GM21423 (cell line): ENCODE data around the gene SYT13.

Experiments
- ATAC-seq: cut with Tn5 transposase; IDR thresholded peaks from one replicate; pipeline ENCODE4 v1.9.1; 2021; ENCODE audit warnings: mild to moderate bottlenecking, moderate library complexity; ENCODE audit not compliant: unreplicated experiment

The SYT13 gene

DNA sequence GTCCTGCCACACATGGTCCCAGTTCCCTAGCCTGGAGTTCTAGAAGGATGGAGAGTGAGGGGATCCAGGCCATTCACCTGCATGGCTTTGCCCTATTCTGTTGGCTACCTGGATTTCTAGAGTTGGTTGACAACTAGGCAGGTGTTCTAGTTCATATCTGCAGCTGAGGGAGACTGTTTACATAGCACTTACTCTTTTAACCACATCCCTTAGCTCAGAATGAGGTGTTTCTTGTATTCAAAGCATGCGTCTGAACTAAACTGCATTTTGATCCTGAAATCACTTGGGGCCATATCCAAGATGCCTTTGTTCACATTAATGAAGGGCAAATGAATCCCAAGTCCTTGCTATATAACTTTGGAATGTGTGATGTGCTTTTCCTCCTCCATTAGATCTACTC, 60.9 kb downstream of the SYT13 start:
- ATAC-seq, result no peak

- ATAC-seq, result no peak
Measured at GRCh38 chr11:45224766-45225165, 61.4 kb downstream of the SYT13 start.

DNA sequence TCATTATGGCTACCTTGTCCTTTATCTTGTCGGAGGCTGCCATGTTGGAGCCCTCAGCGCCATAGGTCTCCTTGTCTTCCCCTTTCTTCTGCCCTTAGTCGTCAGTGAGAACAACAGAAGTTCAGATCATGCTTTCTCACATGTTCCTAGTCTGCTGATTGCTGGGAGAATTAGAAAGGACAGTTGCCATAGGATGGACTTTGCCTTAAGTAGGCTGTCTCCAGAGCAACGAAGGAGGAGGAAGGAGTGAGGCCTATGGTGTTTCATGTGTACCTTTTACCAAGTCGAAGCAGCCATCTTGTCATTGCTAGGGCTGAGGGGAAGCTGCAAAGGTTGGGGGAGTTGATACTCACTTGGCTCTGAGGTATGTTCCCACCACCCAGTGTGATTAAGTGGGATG, 62.6 kb downstream of the SYT13 start:
- no peak for ATAC-seq

- no peak for ATAC-seq
Measured at GRCh38 chr11:45219411-45219810, 66.7 kb downstream of the SYT13 start.

- ATAC-seq, result no peak
Measured at GRCh38 chr11:45218705-45219104, 67.4 kb downstream of the SYT13 start.

GRCh38 chr11:45217991-45218390, 68.2 kb downstream of the SYT13 start:
- ATAC-seq, result no peak

DNA sequence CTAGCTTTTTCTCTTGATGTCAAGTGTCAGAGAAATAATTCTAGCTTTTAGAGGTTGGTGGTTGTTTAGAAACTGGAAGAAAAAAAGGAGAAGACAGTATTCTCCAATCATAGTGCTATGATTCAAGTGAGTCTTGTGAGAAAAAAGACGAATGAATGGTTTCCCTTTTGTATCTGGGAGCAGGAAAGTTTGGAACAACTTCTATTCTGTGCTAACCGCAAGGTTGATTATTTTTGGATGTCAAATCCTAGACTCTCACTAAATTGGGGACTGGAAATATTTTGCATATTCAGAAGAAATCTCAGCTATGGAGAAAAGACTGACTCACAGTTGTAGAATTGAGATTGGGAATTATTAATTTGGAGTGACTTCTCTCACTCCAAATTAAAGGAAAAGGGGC, 69.2 kb downstream of the SYT13 start:
- ATAC-seq, result no peak

DNA sequence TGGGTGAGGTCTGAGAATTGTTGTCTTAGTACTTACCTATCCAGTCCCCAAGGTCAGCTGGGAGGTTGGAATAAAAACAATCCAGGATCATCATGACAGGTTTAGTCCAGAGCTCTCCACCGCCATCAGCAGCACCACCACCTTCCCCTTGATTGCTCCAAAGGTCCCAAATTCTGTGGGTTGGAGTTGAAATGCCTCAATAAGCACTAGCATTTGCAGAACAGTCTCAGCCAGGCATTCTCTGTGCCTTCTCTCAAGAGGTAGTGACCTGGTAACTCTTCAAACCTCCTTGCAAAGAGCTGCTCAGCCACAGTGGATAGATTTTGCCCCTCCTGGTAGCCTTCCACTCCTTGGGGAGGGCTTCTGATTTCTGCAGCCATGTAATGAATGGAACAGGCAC, 70.1 kb downstream of the SYT13 start:
- no peak for ATAC-seq

DNA sequence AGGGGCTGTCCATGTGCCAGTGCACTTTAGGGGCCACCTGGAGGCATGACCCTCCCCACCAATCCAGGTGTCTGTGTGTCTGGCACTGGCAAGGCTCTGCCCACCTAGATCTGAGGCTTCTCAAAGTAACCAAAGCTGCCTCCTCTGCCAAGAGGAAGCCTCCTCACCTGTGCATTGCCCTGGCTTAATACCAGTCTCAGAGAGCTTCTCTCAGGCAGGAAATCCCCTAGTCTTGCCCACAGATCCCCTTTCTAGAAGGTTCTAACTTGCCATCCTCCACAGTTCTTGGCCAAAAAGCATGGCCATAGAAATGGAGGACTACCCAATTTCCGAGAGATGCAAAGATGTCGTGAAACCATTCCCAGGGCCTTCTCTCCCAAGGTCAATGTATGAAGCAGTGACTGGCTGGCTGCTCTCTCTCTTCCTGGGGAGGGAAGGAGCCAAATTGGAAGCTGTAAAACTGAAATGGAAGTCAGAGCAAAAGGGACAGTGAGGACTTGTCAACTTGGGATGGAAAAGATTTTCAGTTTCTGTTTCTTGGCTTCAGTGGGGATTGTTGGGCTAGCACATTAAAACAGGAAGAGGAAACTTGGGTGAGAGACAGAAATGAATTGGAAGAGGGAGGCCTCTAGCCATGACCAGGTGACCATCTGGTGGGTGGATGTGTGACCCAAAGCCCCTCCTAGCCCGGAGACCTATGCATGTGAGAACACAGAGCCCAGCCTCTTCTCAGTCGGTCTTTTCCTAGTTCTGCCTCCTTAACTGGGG, 70.9 kb downstream of the SYT13 start:
- ATAC-seq, result no peak

- ATAC-seq, result no peak
Measured at GRCh38 chr11:45213717-45214116, 72.4 kb downstream of the SYT13 start.

DNA sequence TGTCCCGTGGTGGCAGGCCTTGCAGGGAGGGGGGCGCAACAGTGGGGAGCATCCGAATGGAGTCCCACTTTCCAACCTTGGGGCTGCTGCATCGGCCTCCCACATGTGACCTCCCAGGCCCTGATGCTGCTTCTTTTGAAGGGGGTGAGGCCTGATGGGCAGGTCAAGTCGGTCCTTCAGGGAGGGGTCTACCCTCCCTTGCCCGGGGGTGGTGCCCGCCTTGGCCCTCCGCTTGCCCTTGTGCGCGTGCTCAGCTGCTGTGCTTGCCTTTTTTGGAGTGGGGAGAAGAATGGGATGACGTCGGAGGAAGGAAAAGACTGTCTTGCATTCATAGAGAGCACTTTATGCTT, 72.8 kb downstream of the SYT13 start:
- no peak for ATAC-seq

DNA sequence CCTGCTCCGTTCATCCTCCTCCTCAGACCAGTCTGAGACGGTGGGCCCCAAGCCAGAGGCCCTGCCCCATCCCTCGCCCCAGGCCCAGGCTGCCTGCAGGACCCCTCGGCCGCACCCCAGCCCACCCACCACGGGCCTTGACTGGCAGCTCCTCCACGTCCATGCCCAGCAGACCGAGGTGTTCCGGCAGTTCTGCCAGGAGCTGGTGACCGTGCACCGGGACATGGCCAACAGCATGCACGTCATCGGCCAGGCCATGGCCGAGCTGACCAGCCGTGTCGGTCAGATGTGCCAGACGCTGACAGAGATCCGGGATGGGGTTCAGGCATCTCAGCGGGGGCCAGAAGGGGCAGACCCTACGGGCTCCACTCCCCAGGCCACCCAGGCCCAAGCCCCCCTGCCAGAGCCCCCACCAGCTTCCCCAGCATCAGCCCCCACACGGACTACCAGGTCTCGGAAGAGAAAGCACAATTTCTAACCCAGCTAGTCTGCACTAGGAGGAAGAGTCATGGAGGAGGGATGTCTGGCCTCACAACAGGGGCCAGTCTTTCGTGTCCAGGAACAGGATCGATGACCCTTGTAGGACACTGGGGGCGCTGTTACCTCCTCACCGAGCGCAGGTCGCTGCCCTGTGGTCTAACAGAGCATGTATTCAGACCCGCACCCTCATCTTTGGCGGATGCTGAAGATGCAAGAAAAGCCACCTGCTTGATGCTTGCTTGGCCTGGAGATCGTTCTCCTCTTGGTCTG, 73.4 kb downstream of the SYT13 start:
- ATAC-seq, result no peak

GRCh38 chr11:45211732-45212131, 74.4 kb downstream of the SYT13 start:
- no peak for ATAC-seq

GRCh38 chr11:45210846-45211245, 75.3 kb downstream of the SYT13 start:
- ATAC-seq, result no peak

GRCh38 chr11:45209891-45210699, 76.0 kb downstream of the SYT13 start:
- ATAC-seq, result no peak

DNA sequence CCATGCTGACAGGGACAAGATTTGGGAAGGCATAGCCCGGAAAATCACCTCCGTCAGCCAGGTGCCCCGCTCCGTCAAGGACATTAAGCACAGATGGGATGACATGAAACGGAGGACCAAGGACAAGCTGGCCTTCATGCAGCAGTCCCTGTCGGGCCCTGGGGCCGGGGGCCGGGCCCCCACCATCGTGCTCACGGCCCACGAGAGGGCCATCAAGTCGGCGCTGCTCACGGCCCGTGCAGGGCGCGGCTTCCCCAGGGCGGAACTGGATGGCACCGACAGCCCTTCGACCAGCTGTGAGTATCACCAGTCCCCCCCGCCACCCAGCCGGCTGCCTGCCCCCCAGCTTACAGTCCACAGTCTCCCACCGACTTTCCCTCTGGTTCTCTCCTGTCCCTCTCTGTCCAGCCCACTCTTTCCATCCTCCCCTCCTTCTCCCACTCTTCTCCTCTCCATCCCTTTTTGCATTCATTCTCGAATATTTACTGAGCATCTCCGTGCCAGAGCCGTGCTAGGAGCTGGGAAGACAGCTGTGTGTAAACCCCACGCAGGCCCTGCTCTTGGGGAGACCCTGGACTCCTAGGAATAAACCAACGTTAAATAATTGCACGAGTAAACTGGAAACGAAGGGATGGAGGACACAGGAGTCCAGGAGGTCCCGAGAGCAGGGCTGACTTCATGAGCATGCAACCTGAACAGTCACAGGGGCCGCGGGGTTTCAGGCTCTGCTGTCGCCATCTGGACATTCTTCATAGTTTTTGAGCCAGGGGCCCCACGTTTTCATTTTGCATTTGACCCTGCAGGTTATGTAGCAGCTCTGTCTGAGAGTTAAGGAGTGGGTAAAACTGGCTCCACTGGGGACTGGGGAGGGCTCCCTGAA, 76.9 kb downstream of the SYT13 start:
- no peak for ATAC-seq

GRCh38 chr11:45208135-45208534, 78.0 kb downstream of the SYT13 start:
- no peak for ATAC-seq

DNA sequence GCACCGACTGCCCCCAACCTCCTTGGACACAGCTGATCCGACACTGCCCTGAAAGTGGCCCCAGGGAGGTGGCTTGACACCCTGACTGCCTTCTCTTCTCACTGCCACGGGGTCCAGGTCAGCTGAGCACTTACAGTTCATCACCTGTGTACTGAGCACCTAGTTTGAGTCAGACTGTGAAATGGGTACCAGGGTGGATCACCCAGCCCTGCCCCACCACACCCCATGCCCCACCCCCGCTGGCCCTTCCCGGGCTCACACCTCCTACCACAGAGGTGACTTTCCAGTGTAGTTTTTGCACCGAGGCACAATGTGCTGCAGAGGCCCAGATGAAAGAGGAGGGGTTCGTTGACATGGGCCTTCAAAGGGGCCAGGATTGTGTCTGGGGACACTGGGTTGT, 80.2 kb downstream of the SYT13 start:
- ATAC-seq, result no peak

DNA sequence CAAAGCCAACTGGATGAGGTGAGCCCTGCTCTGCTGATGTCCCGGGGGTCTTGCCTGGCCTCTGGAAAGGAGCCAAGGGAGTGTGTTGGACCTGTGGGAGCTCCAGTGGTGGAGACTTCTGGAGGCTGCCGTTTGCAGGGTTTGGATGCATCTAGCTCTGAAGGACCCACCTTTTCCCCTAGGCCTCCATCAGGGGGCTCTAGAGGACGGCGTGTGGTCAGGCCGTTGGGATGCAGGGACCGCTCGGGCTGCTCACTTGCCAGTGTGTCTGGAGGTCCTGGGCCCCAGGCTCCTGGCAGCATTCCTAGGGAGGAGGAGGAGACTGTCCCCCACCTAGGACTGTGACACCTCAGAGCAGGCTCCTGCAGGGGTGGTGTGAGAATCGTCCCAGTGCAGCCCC, 81.4 kb downstream of the SYT13 start:
- no peak for ATAC-seq

GRCh38 chr11:45193695-45194094, 92.4 kb downstream of the SYT13 start:
- ATAC-seq, result no peak
